GM12878 (cell line): ENCODE data around the gene MTFP1. TPM values are rescaled to one million over a fixed set of nuclear protein-coding genes. Genes with fewer than 3 reads are reported as not detected.

ENCODE experiments used
- ATAC-seq: fragments of 200-7000 bp; cut with Tn5 transposase; 3 replicates; pipeline ENCODE4 v1.9.1; 2020; ENCODE audit warnings: mild to moderate bottlenecking, moderate library complexity
- BruUV-seq: library from RNA; stranded (reverse); fragments of 400-500 nt; replicated peaks from 2 replicates; lab custom pipeline; 2021; lab: Mats Ljungman, UMichigan
- CTCF ChIA-PET: fragments of 300-600 bp; sonication (Branson Sonifier 250); formaldehyde crosslinking; extraction: SDS; loops from one replicate; lab custom pipeline; 2021; ENCODE audit warnings: inconsistent platforms; lab: Yijun Ruan, JAX
- POLR2A ChIA-PET: fragments of 350-600 bp; formaldehyde crosslinking; extraction: SDS; loops from one replicate; lab custom pipeline; 2021; ENCODE audit warnings: inconsistent platforms; lab: Charles Lee
- RAD21 ChIA-PET: fragments of 300-600 bp; sonication (Branson Sonifier 250); formaldehyde crosslinking; loops from one replicate; lab custom pipeline; 2023; ENCODE audit warnings: antibody characterized with exemption; ENCODE audit not compliant: unreplicated experiment; lab: Charles Lee
- SMC1A ChIA-PET: fragments of 300-600 bp; sonication (Branson Sonifier 250); formaldehyde crosslinking; loops from one replicate; lab custom pipeline; 2023; ENCODE audit not compliant: unreplicated experiment, uncharacterized antibody; lab: Charles Lee
- DNase-seq: peaks from one replicate; pipeline ENCODE4 v3.0.0-alpha.2; 2011; ENCODE audit warnings: low read depth, low spot score
- FAIRE-seq: peaks from 3 replicates; lab custom pipeline; 2011; peaks lifted over from hg19 to GRCh38; lab: Jason Lieb, UNC
- H2AFZ ChIP-seq: 2 replicates; pipeline ENCODE4 v1.6.0; 2011; ENCODE audit warnings: low read depth, low read length, control low read depth; ENCODE audit not compliant: control insufficient read depth
- H3K27ac ChIP-seq: 2 replicates; pipeline ENCODE4 v1.5.1; 2011; ENCODE audit warnings: control low read depth; ENCODE audit not compliant: control insufficient read depth, insufficient read depth
- H3K27me3 ChIP-seq, 2 experiments: replicated peaks in 1 of 2; 2 replicates each; pipeline versions ENCODE4 v1.6.0 to v1.6.1; 2011; ENCODE audit warnings: low read length in 1 of 2; ENCODE audit not compliant: control insufficient read depth in 2 of 2, insufficient read depth in 2 of 2
- H3K36me3 ChIP-seq, 2 experiments: 2 replicates each; pipeline ENCODE4 v1.5.1; 2011; ENCODE audit warnings: low read length in 1 of 2; ENCODE audit not compliant: control insufficient read depth in 2 of 2, insufficient read depth in 2 of 2
- H3K4me1 ChIP-seq: 2 replicates; pipeline ENCODE4 v1.6.1; 2011; ENCODE audit warnings: mild to moderate bottlenecking, low read length, moderate library complexity, mixed read lengths; ENCODE audit not compliant: control insufficient read depth, insufficient read depth
- H3K4me2 ChIP-seq: 2 replicates; pipeline ENCODE4 v1.6.0; 2011; ENCODE audit warnings: control low read depth; ENCODE audit not compliant: control insufficient read depth, insufficient read depth
- H3K4me3 ChIP-seq: fragments of 200-600 bp; sonication (generic); 2 replicates; pipeline ENCODE4 v1.5.1; 2016
- H3K79me2 ChIP-seq: 2 replicates; pipeline ENCODE4 v1.6.0; 2011; ENCODE audit warnings: low read length; ENCODE audit not compliant: control insufficient read depth, insufficient read depth
- H3K9ac ChIP-seq: 2 replicates; pipeline ENCODE4 v1.8.0; 2011; ENCODE audit warnings: low read length, control low read depth, mixed read lengths; ENCODE audit not compliant: control insufficient read depth, insufficient read depth
- H3K9me3 ChIP-seq: replicated peaks from 3 replicates; pipeline ENCODE4 v1.5.1; 2011; ENCODE audit warnings: mild to moderate bottlenecking, low read length; ENCODE audit not compliant: control insufficient read depth, insufficient read depth
- H4K20me1 ChIP-seq: 2 replicates; pipeline ENCODE4 v1.6.0; 2011; ENCODE audit not compliant: control insufficient read depth, insufficient read depth
- JUND ChIP-seq: IDR thresholded peaks from 2 replicates; pipeline ENCODE4 v1.6.1; 2012; ENCODE audit warnings: low read depth, mild to moderate bottlenecking, low read length, improper control_type of control experiment, moderate library complexity
- MTA3 ChIP-seq: IDR thresholded peaks from 2 replicates; pipeline ENCODE4 v1.6.1; 2012; ENCODE audit warnings: low read length, inconsistent platforms, borderline replicate concordance
- NFYA ChIP-seq: IDR thresholded peaks from 2 replicates; pipeline ENCODE4 v1.6.1; 2011; ENCODE audit warnings: low read depth, mild to moderate bottlenecking, low read length, improper control_type of control experiment, borderline replicate concordance
- SMAD1 ChIP-seq: fragments of 450-650 bp; IDR thresholded peaks from 2 replicates; pipeline ENCODE4 v1.6.1; 2018; ENCODE audit warnings: mild to moderate bottlenecking, low read depth; ENCODE audit not compliant: partially characterized antibody
- SMARCA5 ChIP-seq: fragments of 450-650 bp; IDR thresholded peaks from 2 replicates; pipeline ENCODE4 v1.6.1; 2017; ENCODE audit warnings: mild to moderate bottlenecking
- TCF3 ChIP-seq: IDR thresholded peaks from 2 replicates; pipeline ENCODE4 v1.6.1; 2012; ENCODE audit warnings: low read depth, mild to moderate bottlenecking, low read length, borderline replicate concordance; ENCODE audit not compliant: insufficient read depth
- WGBS: methylation state at CpG from one replicate; pipeline ENCODE4 v1.1.6; 2016; ENCODE audit warnings: low lambda C conversion rate; ENCODE audit not compliant: insufficient replicate concordance, insufficient coverage; ENCODE audit errors: missing lambda C conversion rate; 5-methylcytosine and 5-hydroxymethylcytosine counted together
- in situ Hi-C: fragments of 300-500 bp; cut with MboI; formaldehyde crosslinking; loops from 9 replicates; pipeline ENCODE4 v1.14.3; 2018; ENCODE audit warnings: mixed read lengths
- intact Hi-C: fragments of 100-400 bp; cut with micrococcal nuclease; formaldehyde crosslinking; loops from one replicate; pipeline ENCODE4 v1.14.2; 2022; ENCODE audit not compliant: unreplicated experiment
- polyA plus RNA-seq, 11 experiments: library from polyadenylated mRNA; depleted of rRNA in 4 of 11; unstranded in 6 of 11; stranded (reverse) in 5 of 11; fragments of >200 nt; fragmentation: Nextera tagmentation in 4 of 11; fragmentation: Illumina TruSeq in 1 of 11; extraction: Ambion mirVana in 4 of 11; extraction: Trizol in 1 of 11; gene quantifications; 1 replicate in 1 of 11; 2 replicates in 10 of 11; pipeline versions ENCODE4 v1.2.1 to v1.2.3, GENCODE V29; 2011 to 2016; ENCODE audit warnings: inconsistent platforms in 2 of 11, missing spikeins in 2 of 11, low read depth in 1 of 11
- total RNA-seq, 4 experiments: library from RNA; depleted of rRNA in 3 of 4; stranded (reverse); fragments of >200 nt in 3 of 4; fragmentation: Illumina TruSeq in 1 of 4; extraction: Trizol in 1 of 4; gene quantifications; 2 replicates each; pipeline versions ENCODE4 v1.2.1 to v1.2.3, GENCODE V29; 2013 to 2021
- TF ChIP-seq, protein P1 (sequence below): fragments of 450-650 bp; IDR thresholded peaks from 2 replicates; pipeline ENCODE4 v1.6.1; 2014; ENCODE audit warnings: mild to moderate bottlenecking
- TF ChIP-seq, protein P2 (sequence below): IDR thresholded peaks from 2 replicates; pipeline ENCODE4 v1.6.1; 2011; ENCODE audit warnings: borderline replicate concordance, low read depth, mild to moderate bottlenecking, moderate library complexity, mixed read lengths, low read length; ENCODE audit not compliant: insufficient read depth; ENCODE audit errors: extremely low read length

The MTFP1 gene
- total and polyA plus RNA-seq, 10 of the 15 experiments (the other 5 are each of a cell fraction or from before 2014, with no cell fraction given) = 20.5 to 133 (median 59.8) TPM

DNA sequence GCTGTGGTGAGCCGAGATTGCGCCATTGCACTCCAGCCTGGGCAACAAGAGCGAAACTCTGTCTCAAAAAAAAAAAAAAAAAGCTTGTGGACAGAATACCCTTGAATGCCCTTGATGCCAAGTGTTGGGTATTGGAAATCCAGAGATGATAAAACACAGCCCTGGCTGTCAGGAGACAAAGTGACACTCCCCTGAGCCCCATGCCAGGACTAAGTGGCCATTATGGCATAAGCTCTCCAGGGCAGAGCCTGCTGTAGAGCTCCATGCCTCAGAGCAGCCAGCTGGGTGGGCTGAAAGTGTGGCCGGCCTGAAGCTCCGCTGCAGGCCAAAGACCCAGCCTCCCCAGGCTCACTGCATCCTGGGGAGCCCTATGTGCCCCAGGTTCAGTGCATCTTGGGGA lies 43.2 kb upstream of the MTFP1 start:
- Histone ChIP-seq H3K36me3 (no peaks in the 10 kb centered on the region), H3K4me2 (no peak overlapping the region), H2AFZ (no peak overlapping the region), H3K9ac (no peak overlapping the region), H3K27ac (no peak overlapping the region), H3K79me2 (no peaks in the 10 kb centered on the region), H4K20me1 (no peaks in the 10 kb centered on the region), H3K4me3 (no peak overlapping the region), H3K27me3 (no peaks in the 10 kb centered on the region), H3K4me1 (peaks cover 4% of the 10 kb centered on the region; the same call in 1 of the 2 replicates), H3K9me3 (no peaks in the 10 kb centered on the region)
- ChIA-PET RAD21 (interaction anchor here (0.5 to 13.8 kb wide), 3 partner anchors 54 to 538 kb away, joined by 3 to 277 read pairs (median 3); partner anchors contain the start of gene CASTOR1), SMC1A (interaction anchor here (0.8 to 14.7 kb wide), 3 partner anchors 33 to 119 kb away, joined by 3 to 201 read pairs (median 3); partner anchors contain the start of gene CASTOR1), CTCF (interaction anchor here (1.0 to 14.9 kb wide), 3 partner anchors 10 to 119 kb away, joined by 3 to 436 read pairs (median 8); partner anchors contain the start of gene CASTOR1), POLR2A (no interaction called here)
- no peak for ATAC-seq
- intact Hi-C loops (no loop called here), in situ Hi-C loops (no loop called here)
- WGBS = 96% methylated on average over 2 of the region's 5 CpGs
- no peak for TF ChIP-seq MTA3
- TF ChIP-seq JUND = no peak
- TF ChIP-seq, protein P1, sequence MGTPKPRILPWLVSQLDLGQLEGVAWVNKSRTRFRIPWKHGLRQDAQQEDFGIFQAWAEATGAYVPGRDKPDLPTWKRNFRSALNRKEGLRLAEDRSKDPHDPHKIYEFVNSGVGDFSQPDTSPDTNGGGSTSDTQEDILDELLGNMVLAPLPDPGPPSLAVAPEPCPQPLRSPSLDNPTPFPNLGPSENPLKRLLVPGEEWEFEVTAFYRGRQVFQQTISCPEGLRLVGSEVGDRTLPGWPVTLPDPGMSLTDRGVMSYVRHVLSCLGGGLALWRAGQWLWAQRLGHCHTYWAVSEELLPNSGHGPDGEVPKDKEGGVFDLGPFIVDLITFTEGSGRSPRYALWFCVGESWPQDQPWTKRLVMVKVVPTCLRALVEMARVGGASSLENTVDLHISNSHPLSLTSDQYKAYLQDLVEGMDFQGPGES = no peak
- no peak for TF ChIP-seq SMARCA5
- no peak for TF ChIP-seq SMAD1
- TF ChIP-seq, protein P2, sequence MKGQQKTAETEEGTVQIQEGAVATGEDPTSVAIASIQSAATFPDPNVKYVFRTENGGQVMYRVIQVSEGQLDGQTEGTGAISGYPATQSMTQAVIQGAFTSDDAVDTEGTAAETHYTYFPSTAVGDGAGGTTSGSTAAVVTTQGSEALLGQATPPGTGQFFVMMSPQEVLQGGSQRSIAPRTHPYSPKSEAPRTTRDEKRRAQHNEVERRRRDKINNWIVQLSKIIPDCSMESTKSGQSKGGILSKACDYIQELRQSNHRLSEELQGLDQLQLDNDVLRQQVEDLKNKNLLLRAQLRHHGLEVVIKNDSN = no peak
- no peak for TF ChIP-seq NFYA
- TF ChIP-seq TCF3 = no peak
- BruUV-seq = no TSS peak
- DNase-seq = no peak
- FAIRE-seq = no peak
